H9 (cell line): ENCODE measurements around the gene PAQR7. TPM values are rescaled to one million over a fixed set of nuclear protein-coding genes. Genes with fewer than 3 reads are reported as not detected.

Source experiments
- DNase-seq: peaks from one replicate; pipeline ENCODE4 v3.0.0-alpha.2; 2017
- H2AFZ ChIP-seq: one replicate; pipeline ENCODE4 v1.6.1; 2013; ENCODE audit warnings: mild to moderate bottlenecking, low read length, control low read depth, moderate library complexity
- H2AK5ac ChIP-seq: 2 replicates; pipeline ENCODE4 v1.6.1; 2013; ENCODE audit warnings: low read length, control low read depth, mixed read lengths; ENCODE audit not compliant: insufficient read length
- H2BK120ac ChIP-seq: one replicate; pipeline ENCODE4 v1.6.1; 2013; ENCODE audit warnings: low read depth, mild to moderate bottlenecking, low read length, control low read depth, inconsistent platforms; ENCODE audit not compliant: poor library complexity, severe bottlenecking
- H2BK12ac ChIP-seq: 2 replicates; pipeline ENCODE4 v1.6.1; 2013; ENCODE audit warnings: low read length, control low read depth, mixed read lengths, low read depth; ENCODE audit not compliant: insufficient read length
- H2BK15ac ChIP-seq: 2 replicates; pipeline ENCODE4 v1.6.1; 2013; ENCODE audit warnings: low read depth, low read length, control low read depth
- H2BK20ac ChIP-seq: one replicate; pipeline ENCODE4 v1.6.1; 2013; ENCODE audit warnings: low read depth, mild to moderate bottlenecking, low read length, control low read depth, inconsistent platforms; ENCODE audit not compliant: poor library complexity, severe bottlenecking
- H2BK5ac ChIP-seq: 2 replicates; pipeline ENCODE4 v1.6.1; 2013; ENCODE audit warnings: low read length, control low read depth, mixed read lengths; ENCODE audit not compliant: insufficient read length
- H3K14ac ChIP-seq: 2 replicates; pipeline ENCODE4 v1.6.1; 2013; ENCODE audit warnings: low read length, control low read depth; ENCODE audit not compliant: insufficient read depth
- H3K18ac ChIP-seq: 2 replicates; pipeline ENCODE4 v1.6.1; 2013; ENCODE audit warnings: low read depth, mild to moderate bottlenecking, mixed read lengths, low read length, control low read depth; ENCODE audit not compliant: insufficient read length
- H3K23ac ChIP-seq: 2 replicates; pipeline ENCODE4 v1.6.1; 2013; ENCODE audit warnings: low read length, control low read depth, mixed read lengths, low read depth; ENCODE audit not compliant: insufficient read length
- H3K23me2 ChIP-seq: 2 replicates; pipeline ENCODE4 v1.6.1; 2013; ENCODE audit warnings: low read depth, mild to moderate bottlenecking, mixed read lengths, low read length, control low read depth; ENCODE audit not compliant: insufficient read length, poor library complexity, severe bottlenecking
- H3K27ac ChIP-seq: 2 replicates; pipeline ENCODE4 v1.5.1; 2013; ENCODE audit warnings: low read length, control low read depth, mixed read lengths, low read depth; ENCODE audit not compliant: insufficient read length
- H3K27me3 ChIP-seq: 2 replicates; pipeline ENCODE4 v1.6.1; 2013; ENCODE audit warnings: low read length, control low read depth, inconsistent platforms; ENCODE audit not compliant: insufficient read depth
- H3K4ac ChIP-seq: 2 replicates; pipeline ENCODE4 v1.6.1; 2013; ENCODE audit warnings: low read depth, mild to moderate bottlenecking, control low read depth, inconsistent platforms, low read length, moderate library complexity
- H3K4me1 ChIP-seq: 2 replicates; pipeline ENCODE4 v1.6.1; 2013; ENCODE audit warnings: low read length, control low read depth, inconsistent platforms; ENCODE audit not compliant: insufficient read depth
- H3K4me2 ChIP-seq: 2 replicates; pipeline ENCODE4 v1.6.1; 2013; ENCODE audit warnings: low read length, control low read depth, mixed read lengths; ENCODE audit not compliant: insufficient read length, insufficient read depth
- H3K56ac ChIP-seq: 2 replicates; pipeline ENCODE4 v1.6.1; 2013; ENCODE audit warnings: low read depth, mild to moderate bottlenecking, mixed read lengths, low read length, control low read depth; ENCODE audit not compliant: insufficient read length
- H3K79me1 ChIP-seq: 2 replicates; pipeline ENCODE4 v1.6.1; 2013; ENCODE audit warnings: low read depth, mild to moderate bottlenecking, moderate library complexity, low read length, control low read depth, inconsistent platforms; ENCODE audit not compliant: insufficient read depth, poor library complexity, severe bottlenecking
- H3K79me2 ChIP-seq: 2 replicates; pipeline ENCODE4 v1.6.1; 2013; ENCODE audit warnings: low read length, control low read depth, inconsistent platforms; ENCODE audit not compliant: insufficient read depth
- H3K9ac ChIP-seq: 2 replicates; pipeline ENCODE4 v1.6.1; 2013; ENCODE audit warnings: low read length, control low read depth, mixed read lengths; ENCODE audit not compliant: insufficient read length; ENCODE audit errors: extremely low read depth
- H3K9me3 ChIP-seq: one replicate; pipeline ENCODE4 v1.6.1; 2013; ENCODE audit warnings: low read depth, low read length, inconsistent platforms; ENCODE audit not compliant: control insufficient read depth
- H3T11ph ChIP-seq: one replicate; pipeline ENCODE4 v1.6.1; 2013; ENCODE audit warnings: mild to moderate bottlenecking, low read length, control low read depth, inconsistent platforms
- H4K20me1 ChIP-seq: one replicate; pipeline ENCODE4 v1.6.1; 2013; ENCODE audit not compliant: control insufficient read depth, insufficient read length, insufficient read depth
- H4K5ac ChIP-seq: 2 replicates; pipeline ENCODE4 v1.6.1; 2013; ENCODE audit warnings: low read depth, mild to moderate bottlenecking, mixed read lengths, low read length, control low read depth; ENCODE audit not compliant: insufficient read length
- H4K8ac ChIP-seq: replicated peaks from 2 replicates; pipeline ENCODE4 v1.6.1; 2013; ENCODE audit warnings: low read length, control low read depth, mixed read lengths, low read depth; ENCODE audit not compliant: insufficient read length
- H4K91ac ChIP-seq: 2 replicates; pipeline ENCODE4 v1.6.1; 2013; ENCODE audit warnings: low read depth, mild to moderate bottlenecking, moderate library complexity, mixed read lengths, low read length, control low read depth; ENCODE audit not compliant: insufficient read length
- H3K27ac Mint-ChIP-seq, 3 experiments: 2 replicates in 2 of 3; 3 replicates in 1 of 3; pipeline ENCODE4 v1.8.0; 2020 to 2021; ENCODE audit warnings: mixed read lengths in 3 of 3, mild to moderate bottlenecking in 1 of 3, moderate library complexity in 1 of 3
- H3K27me3 Mint-ChIP-seq: 2 replicates; pipeline ENCODE4 v1.8.0; 2021; ENCODE audit warnings: low read depth, mild to moderate bottlenecking, moderate library complexity, mixed read lengths
- H3K36me3 Mint-ChIP-seq, 3 experiments: 2 replicates in 2 of 3; 3 replicates in 1 of 3; pipeline ENCODE4 v1.8.0; 2020 to 2021; ENCODE audit warnings: low read depth in 3 of 3, mixed read lengths in 3 of 3; ENCODE audit not compliant: insufficient read depth in 1 of 3
- H3K4me1 Mint-ChIP-seq, 2 experiments: 2 replicates each; pipeline ENCODE4 v1.8.0; 2020; ENCODE audit warnings: mixed read lengths in 2 of 2
- H3K4me3 Mint-ChIP-seq, 2 experiments: 2 replicates in 1 of 2; 3 replicates in 1 of 2; pipeline ENCODE4 v1.8.0; 2020 to 2021; ENCODE audit warnings: mild to moderate bottlenecking in 2 of 2, mixed read lengths in 2 of 2, moderate library complexity in 1 of 2
- H3K9me3 Mint-ChIP-seq, 2 experiments: 2 replicates in 1 of 2; 3 replicates in 1 of 2; pipeline ENCODE4 v1.8.0; 2020; ENCODE audit warnings: mild to moderate bottlenecking in 2 of 2, mixed read lengths in 2 of 2, moderate library complexity in 1 of 2
- WGBS: extraction: QIAGEN DNeasy Blood & Tissue Kit; methylation state at CpG from one replicate; pipeline ENCODE4 v1.1.7; 2013; ENCODE audit warnings: missing lambda C conversion rate, low lambda C conversion rate, mixed read lengths; ENCODE audit not compliant: insufficient read length; ENCODE audit errors: extremely low coverage; 5-methylcytosine and 5-hydroxymethylcytosine counted together
- total RNA-seq: library from RNA; stranded (reverse); gene quantifications from 2 replicates; pipeline ENCODE4 v1.2.1, GENCODE V29; 2021
- TF ChIP-seq, protein P1 (sequence below): fragments of 200-600 bp; sonication (generic); conservative IDR thresholded peaks from 3 replicates; pipeline ENCODE4 v1.8.0; 2021; ENCODE audit warnings: antibody characterized with exemption, mild to moderate bottlenecking

The PAQR7 gene
- total RNA-seq, 1 experiment from 2014 or later, result 6.3 TPM

DNA sequence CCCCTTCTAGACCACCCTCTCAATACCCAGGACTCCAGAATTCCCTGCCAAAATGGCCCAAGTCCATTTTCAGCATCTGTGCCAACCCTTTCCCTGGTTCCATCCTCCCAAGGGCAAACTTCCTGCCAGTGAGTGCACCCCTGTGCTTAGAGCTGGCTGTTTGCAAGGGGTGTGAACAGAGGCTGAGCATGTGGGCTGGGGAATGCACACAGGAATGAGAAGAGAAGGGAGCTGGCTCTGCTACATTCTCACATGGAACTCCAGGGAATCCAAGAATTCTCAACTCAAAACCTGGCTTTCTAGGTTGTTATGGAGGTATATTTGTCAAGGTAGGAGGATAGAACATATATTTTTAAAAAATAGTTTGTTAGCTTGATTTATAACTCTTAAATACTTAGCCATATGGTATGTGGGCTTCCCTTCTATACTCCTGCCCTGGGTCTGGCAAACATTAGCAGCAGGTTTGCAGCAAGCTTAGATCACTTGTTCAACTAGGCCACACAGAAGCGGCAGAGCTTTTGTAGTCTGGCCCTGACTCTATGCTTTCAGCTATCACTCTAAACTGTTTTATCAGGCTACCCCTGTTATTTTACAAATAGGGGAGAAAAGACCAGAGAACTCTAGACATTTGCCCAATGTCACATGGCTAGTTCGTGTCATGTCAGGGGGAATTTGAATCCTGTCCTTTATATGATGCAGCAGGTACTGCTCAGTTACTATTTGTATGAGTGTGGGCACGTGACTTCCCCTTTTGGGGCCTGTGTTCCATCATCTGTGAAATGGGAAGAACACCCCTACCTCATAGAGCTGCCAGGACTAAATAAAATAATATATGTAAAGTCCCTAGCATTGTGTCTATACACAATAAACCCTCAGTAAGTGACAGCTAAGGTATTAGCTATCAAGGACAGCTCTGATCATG, 38.8 kb upstream of the PAQR7 start:
- no peak overlapping the region for H4K5ac ChIP-seq
- H2BK120ac ChIP-seq, result no peak overlapping the region
- H2AFZ ChIP-seq, result no peak overlapping the region
- no peak overlapping the region for H4K8ac ChIP-seq
- H3K23ac ChIP-seq, result no peak overlapping the region
- DNase-seq, result no peak
- no peaks in the 10 kb centered on the region for H3K79me2 ChIP-seq
- no peak overlapping the region for H3K9ac ChIP-seq
- H2BK20ac ChIP-seq, result no peak overlapping the region
- no peak overlapping the region for H3K14ac ChIP-seq
- H3K4me2 ChIP-seq, result no peak overlapping the region
- no peak overlapping the region for H3K18ac ChIP-seq
- 0 out of 2 replicates have a peak overlapping the region, but pooled peaks have one; percentile 48 for H2BK15ac ChIP-seq
- H2BK12ac ChIP-seq, result no peak overlapping the region
- no peaks in the 10 kb centered on the region; a peak in 1 of 7 replicates for H3K36me3 Mint-ChIP-seq
- H3K79me1 ChIP-seq, result no peaks in the 10 kb centered on the region
- no peak overlapping the region for H3K27ac ChIP-seq
- no peak overlapping the region for H3K56ac ChIP-seq
- no peaks in the 10 kb centered on the region; the same call in 1 of the 2 replicates for H3K4me1 ChIP-seq
- H3K9me3 ChIP-seq, result no peaks in the 10 kb centered on the region
- TF ChIP-seq, protein P1, sequence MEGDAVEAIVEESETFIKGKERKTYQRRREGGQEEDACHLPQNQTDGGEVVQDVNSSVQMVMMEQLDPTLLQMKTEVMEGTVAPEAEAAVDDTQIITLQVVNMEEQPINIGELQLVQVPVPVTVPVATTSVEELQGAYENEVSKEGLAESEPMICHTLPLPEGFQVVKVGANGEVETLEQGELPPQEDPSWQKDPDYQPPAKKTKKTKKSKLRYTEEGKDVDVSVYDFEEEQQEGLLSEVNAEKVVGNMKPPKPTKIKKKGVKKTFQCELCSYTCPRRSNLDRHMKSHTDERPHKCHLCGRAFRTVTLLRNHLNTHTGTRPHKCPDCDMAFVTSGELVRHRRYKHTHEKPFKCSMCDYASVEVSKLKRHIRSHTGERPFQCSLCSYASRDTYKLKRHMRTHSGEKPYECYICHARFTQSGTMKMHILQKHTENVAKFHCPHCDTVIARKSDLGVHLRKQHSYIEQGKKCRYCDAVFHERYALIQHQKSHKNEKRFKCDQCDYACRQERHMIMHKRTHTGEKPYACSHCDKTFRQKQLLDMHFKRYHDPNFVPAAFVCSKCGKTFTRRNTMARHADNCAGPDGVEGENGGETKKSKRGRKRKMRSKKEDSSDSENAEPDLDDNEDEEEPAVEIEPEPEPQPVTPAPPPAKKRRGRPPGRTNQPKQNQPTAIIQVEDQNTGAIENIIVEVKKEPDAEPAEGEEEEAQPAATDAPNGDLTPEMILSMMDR, result no peak
- H3K27me3 ChIP-seq, result no peaks in the 10 kb centered on the region
- no peak overlapping the region for H3T11ph ChIP-seq
- no CpG with 5 or more reads among the region's 3 CpGs for WGBS
- no peak overlapping the region for H3K4me3 Mint-ChIP-seq
- no peaks in the 10 kb centered on the region for H4K20me1 ChIP-seq
- no peak overlapping the region for H3K4ac ChIP-seq
- H3K23me2 ChIP-seq, result no peaks in the 10 kb centered on the region
- H2BK5ac ChIP-seq, result no peak overlapping the region
- H3K27ac Mint-ChIP-seq, result no peak overlapping the region
- peaks cover 10% of the 10 kb centered on the region for H3K27me3 Mint-ChIP-seq
- H2AK5ac ChIP-seq, result no peak overlapping the region
- no peak overlapping the region for H4K91ac ChIP-seq
- H3K4me1 Mint-ChIP-seq, result peaks cover 11 to 15% of the 10 kb centered on the region in 2 experiments
- no peaks in the 10 kb centered on the region for H3K9me3 Mint-ChIP-seq
